Panc1 (cell line): ENCODE measurements around the gene GON4L. TPM values are rescaled to one million over a fixed set of nuclear protein-coding genes. Genes with fewer than 3 reads are reported as not detected.

ENCODE experiments used
- ATAC-seq: fragments of 200-7000 bp; cut with Tn5 transposase; 2 replicates; pipeline ENCODE4 v1.9.1; 2020; ENCODE audit warnings: mild to moderate bottlenecking, moderate library complexity
- Bru-seq: library from RNA; stranded (reverse); fragments of 400-500 nt; gene quantifications from one replicate; lab custom pipeline; 2021; lab: Mats Ljungman, UMichigan
- BruChase-seq, 2 experiments: library from RNA; stranded (reverse); fragments of 400-500 nt; gene quantifications; one replicate each; lab custom pipeline; 2021; lab: Mats Ljungman, UMichigan
- BruUV-seq: library from RNA; stranded (reverse); fragments of 400-500 nt; replicated peaks from 2 replicates; lab custom pipeline; 2021; lab: Mats Ljungman, UMichigan
- CTCF ChIA-PET: fragments of 300-600 bp; sonication (Branson Sonifier 250); formaldehyde crosslinking; loops from one replicate; lab custom pipeline; 2022; ENCODE audit warnings: antibody characterized with exemption; lab: Charles Lee
- POLR2A ChIA-PET: fragments of 300-600 bp; sonication (Branson Sonifier 250); formaldehyde crosslinking; loops from one replicate; lab custom pipeline; 2022; ENCODE audit warnings: antibody characterized with exemption; lab: Charles Lee
- DNase-seq: peaks from one replicate; pipeline ENCODE4 v3.0.0-alpha.2; 2010; ENCODE audit warnings: low read depth, low spot score
- H3K27ac ChIP-seq: 2 replicates; pipeline ENCODE4 v1.5.1; 2011; ENCODE audit warnings: mild to moderate bottlenecking, low read length, inconsistent platforms
- H3K27me3 ChIP-seq: fragments of 200-500 bp; sonication (Bioruptor generic); 2 replicates; pipeline ENCODE4 v1.6.0; 2014; ENCODE audit warnings: low read length, inconsistent platforms; ENCODE audit not compliant: control insufficient read depth, insufficient read depth
- H3K36me3 ChIP-seq: fragments of 200-500 bp; sonication (Bioruptor generic); 2 replicates; pipeline ENCODE4 v1.5.1; 2014; ENCODE audit warnings: inconsistent platforms, mild to moderate bottlenecking, low read length, moderate library complexity; ENCODE audit not compliant: control insufficient read depth, insufficient read depth
- H3K4me1 ChIP-seq: 2 replicates; pipeline ENCODE4 v1.5.1; 2011; ENCODE audit warnings: inconsistent platforms, mild to moderate bottlenecking, low read length, moderate library complexity; ENCODE audit not compliant: control insufficient read depth, insufficient read depth
- H3K4me3 ChIP-seq, 2 experiments: 2 replicates each; pipeline ENCODE4 v1.5.1; 2011 to 2012; ENCODE audit warnings: low read depth in 2 of 2, low read length in 2 of 2, mild to moderate bottlenecking in 2 of 2, inconsistent platforms in 1 of 2, moderate library complexity in 1 of 2
- H3K9me3 ChIP-seq: fragments of 200-500 bp; sonication (Bioruptor generic); 2 replicates; pipeline ENCODE4 v1.5.1; 2014; ENCODE audit warnings: low read depth, mild to moderate bottlenecking, inconsistent platforms, low read length, moderate library complexity; ENCODE audit not compliant: control insufficient read depth, insufficient read depth
- POLR2AphosphoS5 ChIP-seq: IDR thresholded peaks from 2 replicates; pipeline ENCODE4 v1.6.1; 2012; ENCODE audit warnings: mild to moderate bottlenecking, low read depth, low read length, moderate library complexity
- REST ChIP-seq, 2 experiments: IDR thresholded peaks; 2 replicates each; pipeline ENCODE4 v1.6.1; 2011 to 2012; ENCODE audit warnings: low read depth in 2 of 2, control low read depth in 1 of 2, low read length in 1 of 2, mild to moderate bottlenecking in 1 of 2, moderate library complexity in 1 of 2; ENCODE audit not compliant: insufficient read depth in 1 of 2
- SIN3A ChIP-seq: IDR thresholded peaks from 2 replicates; pipeline ENCODE4 v1.6.1; 2012; ENCODE audit warnings: low read depth, mild to moderate bottlenecking, low read length, moderate library complexity, borderline replicate concordance; ENCODE audit not compliant: insufficient read depth
- TCF7L2 ChIP-seq: IDR thresholded peaks from 2 replicates; pipeline ENCODE4 v1.6.1; 2011; ENCODE audit warnings: mild to moderate bottlenecking, low read depth, low read length, inconsistent platforms
- in situ Hi-C: cut with HindIII; loops from 2 replicates; pipeline ENCODE4 v1.10.0; 2016; ENCODE audit warnings: low sequenced_read_pairs, low pct_unique_long_range_greater_than_20kb
- intact Hi-C: fragments of 100-400 bp; cut with micrococcal nuclease; formaldehyde crosslinking; loops from one replicate; pipeline ENCODE4 v1.10.0; 2022; ENCODE audit not compliant: unreplicated experiment
- long read RNA-seq: library from polyadenylated mRNA; unstranded; transcript quantifications from one replicate; pipeline ENCODE4 v2.0.0, GENCODE V29; 2021; ENCODE audit not compliant: unreplicated experiment
- polyA plus RNA-seq: library from polyadenylated mRNA; unstranded; fragments of >200 nt; gene quantifications from one replicate; pipeline ENCODE4 v1.2.1, GENCODE V29; 2012; ENCODE audit warnings: missing spikeins; ENCODE audit not compliant: insufficient read length
- total RNA-seq: library from RNA; stranded (reverse); gene quantifications from one replicate; pipeline ENCODE4 v1.2.1, GENCODE V29; 2021; ENCODE audit not compliant: unreplicated experiment
- TF ChIP-seq, protein P1 (sequence below): fragments of 450-650 bp; IDR thresholded peaks from 2 replicates; pipeline ENCODE4 v1.5.1; 2017; ENCODE audit warnings: mild to moderate bottlenecking

GON4L gene
- total RNA-seq: 47.6 TPM
- 23.9 TPM for polyA plus RNA-seq
- Bru-seq, nascent RNA: percentile 78 among the genes with signal in this experiment
- BruChase-seq, experiment 1, labeled RNA remaining after a 2-hour chase: percentile 78 among the genes with signal in this experiment
- BruChase-seq, experiment 2, labeled RNA remaining after a 6-hour chase: percentile 81 among the genes with signal in this experiment
- long read RNA-seq, partial matches to known transcripts: 27 of 39 reads
- long read RNA-seq, other reads (novel, unspliced or antisense): 12 of 39 reads

DNA sequence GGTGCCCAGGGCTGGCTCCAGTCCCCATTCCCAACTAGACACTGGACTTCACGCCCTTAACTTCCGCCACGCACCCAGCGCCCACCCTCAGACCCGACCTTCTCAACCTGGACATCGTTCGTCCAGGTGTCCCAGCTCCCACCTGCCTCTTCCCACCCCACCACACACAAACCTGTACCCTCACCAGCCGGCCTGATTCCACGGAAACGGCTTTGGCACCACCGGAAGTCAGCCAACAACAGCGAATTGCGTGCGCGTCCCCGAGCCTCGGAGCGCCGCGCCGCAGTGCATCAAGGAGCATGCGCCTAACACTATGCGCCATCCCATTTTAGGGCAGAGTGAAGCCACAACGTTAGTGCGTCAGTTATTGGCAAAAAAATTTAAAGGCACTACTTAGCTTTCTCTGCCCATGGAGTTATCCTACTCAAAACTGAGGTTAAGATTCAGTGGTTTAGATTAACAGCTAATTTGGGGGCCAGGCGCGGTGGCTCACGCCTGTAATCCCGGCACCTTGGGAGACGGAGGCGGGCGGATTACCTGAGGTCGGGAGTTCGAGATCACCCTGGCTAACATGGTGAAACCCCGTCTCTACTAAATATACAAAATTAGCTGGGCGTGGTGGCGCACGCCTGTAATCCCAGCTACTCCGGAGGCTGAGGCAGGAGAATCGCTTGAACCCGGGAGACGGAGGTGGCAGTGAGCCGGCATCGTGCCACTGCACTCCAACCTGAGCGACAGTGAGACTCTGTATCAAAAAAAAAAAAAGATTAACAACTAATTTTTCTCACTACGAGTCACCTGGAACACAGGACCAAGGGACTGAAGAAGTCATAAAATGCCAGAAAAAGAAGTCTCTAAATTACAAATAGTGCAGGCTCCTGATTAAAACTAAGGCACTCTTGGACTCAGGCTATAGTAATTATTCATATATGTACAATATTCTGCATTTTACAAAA, at the start of gene GON4L:
Gene GON4L, minus strand, starts transcription at position 240 of the 956 bp plus-strand sequence. CDS start 3,434 bp downstream, outside the sequence.
- H3K4me1 ChIP-seq: peaks cover 12% of the 10 kb centered on the region
- H3K27ac ChIP-seq: peak within 1 kb of the TSS; percentile 91
- H3K9me3 ChIP-seq: no peaks in the 10 kb centered on the region
- ChIA-PET CTCF (interaction anchor here (0.8 kb wide), 1 partner anchor 21 kb away, joined by 5 read pairs; no protein-coding TSS in a partner anchor), POLR2A (interaction anchor here (0.6 kb wide), 1 partner anchor 139 kb away, joined by 3 read pairs; no protein-coding TSS in a partner anchor)
- peak; percentile 88 for ATAC-seq
- TF ChIP-seq POLR2AphosphoS5 (peak; percentile 93), TCF7L2 (no peak), SIN3A (0 out of 2 replicates have a peak, but pooled peaks have one; percentile 51)
- BruUV-seq: no TSS peak
- DNase-seq: peak; percentile 82
- intact Hi-C loops (no loop called here), in situ Hi-C loops (no loop called here)
- H3K27me3 ChIP-seq: no peaks in the 10 kb centered on the region
- H3K36me3 ChIP-seq: peaks cover 13% of the 10 kb centered on the region
- H3K4me3 ChIP-seq: peak within 1 kb of the TSS; percentile 92 to 96

GRCh38 chr1:155904261-155904660, 47.2 kb upstream of the GON4L start:
- H3K4me1 ChIP-seq: no peaks in the 10 kb centered on the region
- no peaks in the 10 kb centered on the region for H3K27me3 ChIP-seq
- H3K27ac ChIP-seq: no peak overlapping the region
- CTCF ChIA-PET: no interaction called here
- no TSS peak for BruUV-seq
- in situ Hi-C loops (no loop called here), intact Hi-C loops (no loop called here)
- H3K4me3 ChIP-seq: no peak overlapping the region
- no peak for ATAC-seq
- POLR2A ChIA-PET: no interaction called here
- peaks cover 23% of the 10 kb centered on the region for H3K36me3 ChIP-seq
- no peak for DNase-seq
- TF ChIP-seq, protein P1, sequence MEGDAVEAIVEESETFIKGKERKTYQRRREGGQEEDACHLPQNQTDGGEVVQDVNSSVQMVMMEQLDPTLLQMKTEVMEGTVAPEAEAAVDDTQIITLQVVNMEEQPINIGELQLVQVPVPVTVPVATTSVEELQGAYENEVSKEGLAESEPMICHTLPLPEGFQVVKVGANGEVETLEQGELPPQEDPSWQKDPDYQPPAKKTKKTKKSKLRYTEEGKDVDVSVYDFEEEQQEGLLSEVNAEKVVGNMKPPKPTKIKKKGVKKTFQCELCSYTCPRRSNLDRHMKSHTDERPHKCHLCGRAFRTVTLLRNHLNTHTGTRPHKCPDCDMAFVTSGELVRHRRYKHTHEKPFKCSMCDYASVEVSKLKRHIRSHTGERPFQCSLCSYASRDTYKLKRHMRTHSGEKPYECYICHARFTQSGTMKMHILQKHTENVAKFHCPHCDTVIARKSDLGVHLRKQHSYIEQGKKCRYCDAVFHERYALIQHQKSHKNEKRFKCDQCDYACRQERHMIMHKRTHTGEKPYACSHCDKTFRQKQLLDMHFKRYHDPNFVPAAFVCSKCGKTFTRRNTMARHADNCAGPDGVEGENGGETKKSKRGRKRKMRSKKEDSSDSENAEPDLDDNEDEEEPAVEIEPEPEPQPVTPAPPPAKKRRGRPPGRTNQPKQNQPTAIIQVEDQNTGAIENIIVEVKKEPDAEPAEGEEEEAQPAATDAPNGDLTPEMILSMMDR: no peak
- TF ChIP-seq TCF7L2: no peak
- TF ChIP-seq SIN3A: no peak
- no peak for TF ChIP-seq REST (IDR thresholded peaks at IDR 0.05; ENCODE audit: insufficient read depth in 1 of 2, low read depth in 2 of 2, low read length in 1 of 2)
- no peak for TF ChIP-seq POLR2AphosphoS5
- H3K9me3 ChIP-seq: no peaks in the 10 kb centered on the region
